GM12878 (cell line): ENCODE data around the gene B4GALNT2. TPM values are rescaled to one million over a fixed set of nuclear protein-coding genes. Genes with fewer than 3 reads are reported as not detected.

Experiments used
- ATAC-seq: fragments of 200-7000 bp; cut with Tn5 transposase; 3 replicates; pipeline ENCODE4 v1.9.1; 2020; ENCODE audit warnings: mild to moderate bottlenecking, moderate library complexity
- BruUV-seq: library from RNA; stranded (reverse); fragments of 400-500 nt; replicated peaks from 2 replicates; lab custom pipeline; 2021; lab: Mats Ljungman, UMichigan
- CTCF ChIA-PET: fragments of 300-600 bp; sonication (Branson Sonifier 250); formaldehyde crosslinking; extraction: SDS; loops from one replicate; lab custom pipeline; 2021; ENCODE audit warnings: inconsistent platforms; lab: Yijun Ruan, JAX
- POLR2A ChIA-PET: fragments of 350-600 bp; formaldehyde crosslinking; extraction: SDS; loops from one replicate; lab custom pipeline; 2021; ENCODE audit warnings: inconsistent platforms; lab: Charles Lee
- RAD21 ChIA-PET: fragments of 300-600 bp; sonication (Branson Sonifier 250); formaldehyde crosslinking; loops from one replicate; lab custom pipeline; 2023; ENCODE audit warnings: antibody characterized with exemption; ENCODE audit not compliant: unreplicated experiment; lab: Charles Lee
- SMC1A ChIA-PET: fragments of 300-600 bp; sonication (Branson Sonifier 250); formaldehyde crosslinking; loops from one replicate; lab custom pipeline; 2023; ENCODE audit not compliant: unreplicated experiment, uncharacterized antibody; lab: Charles Lee
- DNase-seq: peaks from one replicate; pipeline ENCODE4 v3.0.0-alpha.2; 2011; ENCODE audit warnings: low read depth, low spot score
- FAIRE-seq: peaks from 3 replicates; lab custom pipeline; 2011; peaks lifted over from hg19 to GRCh38; lab: Jason Lieb, UNC
- H2AFZ ChIP-seq: 2 replicates; pipeline ENCODE4 v1.6.0; 2011; ENCODE audit warnings: low read depth, low read length, control low read depth; ENCODE audit not compliant: control insufficient read depth
- H3K27ac ChIP-seq: 2 replicates; pipeline ENCODE4 v1.5.1; 2011; ENCODE audit warnings: control low read depth; ENCODE audit not compliant: control insufficient read depth, insufficient read depth
- H3K27me3 ChIP-seq, 2 experiments: replicated peaks in 1 of 2; 2 replicates each; pipeline versions ENCODE4 v1.6.0 to v1.6.1; 2011; ENCODE audit warnings: low read length in 1 of 2; ENCODE audit not compliant: control insufficient read depth in 2 of 2, insufficient read depth in 2 of 2
- H3K36me3 ChIP-seq, 2 experiments: 2 replicates each; pipeline ENCODE4 v1.5.1; 2011; ENCODE audit warnings: low read length in 1 of 2; ENCODE audit not compliant: control insufficient read depth in 2 of 2, insufficient read depth in 2 of 2
- H3K4me1 ChIP-seq: 2 replicates; pipeline ENCODE4 v1.6.1; 2011; ENCODE audit warnings: mild to moderate bottlenecking, low read length, moderate library complexity, mixed read lengths; ENCODE audit not compliant: control insufficient read depth, insufficient read depth
- H3K4me2 ChIP-seq: 2 replicates; pipeline ENCODE4 v1.6.0; 2011; ENCODE audit warnings: control low read depth; ENCODE audit not compliant: control insufficient read depth, insufficient read depth
- H3K4me3 ChIP-seq: fragments of 200-600 bp; sonication (generic); 2 replicates; pipeline ENCODE4 v1.5.1; 2016
- H3K79me2 ChIP-seq: 2 replicates; pipeline ENCODE4 v1.6.0; 2011; ENCODE audit warnings: low read length; ENCODE audit not compliant: control insufficient read depth, insufficient read depth
- H3K9ac ChIP-seq: 2 replicates; pipeline ENCODE4 v1.8.0; 2011; ENCODE audit warnings: low read length, control low read depth, mixed read lengths; ENCODE audit not compliant: control insufficient read depth, insufficient read depth
- H3K9me3 ChIP-seq: replicated peaks from 3 replicates; pipeline ENCODE4 v1.5.1; 2011; ENCODE audit warnings: mild to moderate bottlenecking, low read length; ENCODE audit not compliant: control insufficient read depth, insufficient read depth
- H4K20me1 ChIP-seq: 2 replicates; pipeline ENCODE4 v1.6.0; 2011; ENCODE audit not compliant: control insufficient read depth, insufficient read depth
- CREM ChIP-seq: IDR thresholded peaks from 2 replicates; pipeline ENCODE4 v1.6.1; 2014; ENCODE audit warnings: antibody characterized with exemption, low read depth
- E4F1 ChIP-seq: fragments of 450-650 bp; IDR thresholded peaks from 2 replicates; pipeline ENCODE4 v1.6.1; 2018; ENCODE audit warnings: borderline replicate concordance, mild to moderate bottlenecking; ENCODE audit not compliant: partially characterized antibody
- ESRRA ChIP-seq: IDR thresholded peaks from 2 replicates; pipeline ENCODE4 v1.6.1; 2012; ENCODE audit warnings: mild to moderate bottlenecking, low read length, improper control_type of control experiment
- EZH2 ChIP-seq: IDR thresholded peaks from 2 replicates; pipeline ENCODE4 v1.6.1; 2012; ENCODE audit warnings: low read depth, mild to moderate bottlenecking, control low read depth, inconsistent platforms, low read length, borderline replicate concordance; ENCODE audit not compliant: control insufficient read depth
- IKZF1 ChIP-seq: fragments of 450-650 bp; conservative IDR thresholded peaks from 2 replicates; pipeline ENCODE4 v1.6.1; 2017; ENCODE audit warnings: antibody characterized with exemption, mild to moderate bottlenecking
- RCOR1 ChIP-seq: conservative IDR thresholded peaks from 2 replicates; pipeline ENCODE4 v1.6.1; 2012; ENCODE audit warnings: low read depth, low read length, improper control_type of control experiment
- TAF1 ChIP-seq: IDR thresholded peaks from 2 replicates; pipeline ENCODE4 v1.6.1; 2011; ENCODE audit warnings: mild to moderate bottlenecking, low read depth, low read length, borderline replicate concordance
- TBL1XR1 ChIP-seq: IDR thresholded peaks from 2 replicates; pipeline ENCODE4 v1.6.1; 2012; ENCODE audit warnings: low read depth, low read length, improper control_type of control experiment
- USF2 ChIP-seq: IDR thresholded peaks from 2 replicates; pipeline ENCODE4 v1.6.1; 2011; ENCODE audit warnings: low read depth, low read length, improper control_type of control experiment, borderline replicate concordance
- WGBS: methylation state at CpG from one replicate; pipeline ENCODE4 v1.1.6; 2016; ENCODE audit warnings: low lambda C conversion rate; ENCODE audit not compliant: insufficient replicate concordance, insufficient coverage; ENCODE audit errors: missing lambda C conversion rate; 5-methylcytosine and 5-hydroxymethylcytosine counted together
- in situ Hi-C: fragments of 300-500 bp; cut with MboI; formaldehyde crosslinking; loops from 9 replicates; pipeline ENCODE4 v1.14.3; 2018; ENCODE audit warnings: mixed read lengths
- intact Hi-C: fragments of 100-400 bp; cut with micrococcal nuclease; formaldehyde crosslinking; loops from one replicate; pipeline ENCODE4 v1.14.2; 2022; ENCODE audit not compliant: unreplicated experiment
- polyA plus RNA-seq, 11 experiments: library from polyadenylated mRNA; depleted of rRNA in 4 of 11; unstranded in 6 of 11; stranded (reverse) in 5 of 11; fragments of >200 nt; fragmentation: Nextera tagmentation in 4 of 11; fragmentation: Illumina TruSeq in 1 of 11; extraction: Ambion mirVana in 4 of 11; extraction: Trizol in 1 of 11; gene quantifications; 1 replicate in 1 of 11; 2 replicates in 10 of 11; pipeline versions ENCODE4 v1.2.1 to v1.2.3, GENCODE V29; 2011 to 2016; ENCODE audit warnings: inconsistent platforms in 2 of 11, missing spikeins in 2 of 11, low read depth in 1 of 11
- total RNA-seq, 4 experiments: library from RNA; depleted of rRNA in 3 of 4; stranded (reverse); fragments of >200 nt in 3 of 4; fragmentation: Illumina TruSeq in 1 of 4; extraction: Trizol in 1 of 4; gene quantifications; 2 replicates each; pipeline versions ENCODE4 v1.2.1 to v1.2.3, GENCODE V29; 2013 to 2021
- TF ChIP-seq, protein P1 (sequence below): fragments of 450-650 bp; formaldehyde crosslinking; IDR thresholded peaks from 2 replicates; pipeline ENCODE4 v1.5.0; 2022; ENCODE audit warnings: mild to moderate bottlenecking, missing genetic modification characterization

B4GALNT2 gene
- total and polyA plus RNA-seq, 10 of the 15 experiments (the other 5 are each of a cell fraction or from before 2014, with no cell fraction given), result not detected

GRCh38 chr17:49123061-49123460 is 9.5 kb upstream of the B4GALNT2 start:
- BruUV-seq, result no TSS peak
- H3K4me2 ChIP-seq, result no peak overlapping the region
- DNase-seq (no peak), ATAC-seq (no peak), FAIRE-seq (no peak)
- TF ChIP-seq, protein P1, sequence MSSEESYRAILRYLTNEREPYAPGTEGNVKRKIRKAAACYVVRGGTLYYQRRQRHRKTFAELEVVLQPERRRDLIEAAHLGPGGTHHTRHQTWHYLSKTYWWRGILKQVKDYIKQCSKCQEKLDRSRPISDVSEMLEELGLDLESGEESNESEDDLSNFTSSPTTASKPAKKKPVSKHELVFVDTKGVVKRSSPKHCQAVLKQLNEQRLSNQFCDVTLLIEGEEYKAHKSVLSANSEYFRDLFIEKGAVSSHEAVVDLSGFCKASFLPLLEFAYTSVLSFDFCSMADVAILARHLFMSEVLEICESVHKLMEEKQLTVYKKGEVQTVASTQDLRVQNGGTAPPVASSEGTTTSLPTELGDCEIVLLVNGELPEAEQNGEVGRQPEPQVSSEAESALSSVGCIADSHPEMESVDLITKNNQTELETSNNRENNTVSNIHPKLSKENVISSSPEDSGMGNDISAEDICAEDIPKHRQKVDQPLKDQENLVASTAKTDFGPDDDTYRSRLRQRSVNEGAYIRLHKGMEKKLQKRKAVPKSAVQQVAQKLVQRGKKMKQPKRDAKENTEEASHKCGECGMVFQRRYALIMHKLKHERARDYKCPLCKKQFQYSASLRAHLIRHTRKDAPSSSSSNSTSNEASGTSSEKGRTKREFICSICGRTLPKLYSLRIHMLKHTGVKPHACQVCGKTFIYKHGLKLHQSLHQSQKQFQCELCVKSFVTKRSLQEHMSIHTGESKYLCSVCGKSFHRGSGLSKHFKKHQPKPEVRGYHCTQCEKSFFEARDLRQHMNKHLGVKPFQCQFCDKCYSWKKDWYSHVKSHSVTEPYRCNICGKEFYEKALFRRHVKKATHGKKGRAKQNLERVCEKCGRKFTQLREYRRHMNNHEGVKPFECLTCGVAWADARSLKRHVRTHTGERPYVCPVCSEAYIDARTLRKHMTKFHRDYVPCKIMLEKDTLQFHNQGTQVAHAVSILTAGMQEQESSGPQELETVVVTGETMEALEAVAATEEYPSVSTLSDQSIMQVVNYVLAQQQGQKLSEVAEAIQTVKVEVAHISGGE (CRISPR knock-in tag), result no peak
- no peak for TF ChIP-seq TAF1
- no peak for TF ChIP-seq EZH2
- no peak for TF ChIP-seq RCOR1
- no peak for TF ChIP-seq ESRRA
- TF ChIP-seq TBL1XR1, result no peak
- TF ChIP-seq IKZF1, result no peak
- TF ChIP-seq CREM, result no peak
- TF ChIP-seq USF2, result no peak
- TF ChIP-seq E4F1, result no peak
- no peak overlapping the region for H3K27ac ChIP-seq
- 0% methylated on average over 1 of the region's 1 CpG for WGBS
- no peaks in the 10 kb centered on the region for H3K4me1 ChIP-seq
- no peaks in the 10 kb centered on the region for H4K20me1 ChIP-seq
- ChIA-PET RAD21 (no interaction called here), POLR2A (no interaction called here), SMC1A (no interaction called here), CTCF (interaction anchor here (0.6 kb wide), 1 partner anchor 1374 kb away, joined by 3 read pairs; no protein-coding TSS in a partner anchor)
- no peaks in the 10 kb centered on the region for H3K79me2 ChIP-seq
- H3K4me3 ChIP-seq, result no peak overlapping the region
- no peak overlapping the region for H2AFZ ChIP-seq
- no peak overlapping the region for H3K9ac ChIP-seq
- intact Hi-C loops (no loop called here), in situ Hi-C loops (no loop called here)
- H3K27me3 ChIP-seq, result no peaks in the 10 kb centered on the region; a peak in 2 of 4 replicates
- H3K9me3 ChIP-seq, result no peaks in the 10 kb centered on the region; the same call in 2 of the 3 replicates
- no peaks in the 10 kb centered on the region for H3K36me3 ChIP-seq
